Measurements from ENCODE around the gene MTMR1.

- TF ChIP-seq CTCF (IDR thresholded peaks at IDR 0.05) (no peak), POLR2A (IDR thresholded peaks at IDR 0.05) (no peak), POLR2AphosphoS5 (IDR thresholded peaks at IDR 0.05) (no peak), EP300 (IDR thresholded peaks at IDR 0.05) (no peak)
Measured at GRCh38 chrX:150752124-150752523, 58.9 kb downstream of the MTMR1 start.
